ENCODE results near the gene MRPL55.

MRPL55 gene

GRCh38 chr1:228136901-228137300 is 27.8 kb upstream of the MRPL55 start:
- TF ChIP-seq CTCF (IDR thresholded peaks at IDR 0.05), result no peak
- no peak overlapping the region for H3K4me3 ChIP-seq
- intact Hi-C loops (cut with DNase I; ENCODE audit: low total_unique reads), result no loop called here
- H3K36me3 ChIP-seq, result no peaks in the 10 kb centered on the region
- DNase-seq, result no peak
- peaks cover 0 to 14% (median 12%) of the 10 kb centered on the region in 4 donors for H3K4me1 ChIP-seq
- H3K27ac ChIP-seq, result no peak overlapping the region
- peaks cover 0 to 6% of the 10 kb centered on the region in 2 donors for H3K27me3 ChIP-seq
- H3K9me3 ChIP-seq, result no peaks in the 10 kb centered on the region

DNA sequence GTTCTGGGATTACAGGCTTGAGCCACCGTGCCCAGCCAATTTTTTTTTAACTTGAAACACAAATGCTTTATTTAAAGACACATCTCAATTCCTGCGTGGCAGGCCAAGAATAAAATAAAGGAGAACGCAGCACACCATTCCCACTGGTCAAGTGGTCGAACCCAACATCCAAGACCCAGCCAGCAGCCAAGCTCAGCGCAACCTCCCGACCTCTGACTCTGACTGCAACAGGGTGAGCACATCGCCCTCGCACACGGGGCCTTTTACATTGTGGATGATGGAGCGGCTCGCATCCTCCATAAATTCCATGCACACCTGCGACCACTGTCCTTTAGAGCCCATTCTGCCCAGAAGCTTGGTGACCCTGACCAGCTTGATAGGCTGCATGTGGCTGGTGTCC is 25.5 kb upstream of the MRPL55 start:
- Histone ChIP-seq H3K4me3 (no peak overlapping the region), H3K9me3 (no peaks in the 10 kb centered on the region), H3K27ac (no peak overlapping the region), H3K4me1 (peaks cover 0 to 4% (median 3%) of the 10 kb centered on the region in 4 donors), H3K27me3 (peaks cover 0 to 14% of the 10 kb centered on the region in 2 donors), H3K36me3 (no peaks in the 10 kb centered on the region)
- no peak for DNase-seq
- no peak for TF ChIP-seq CTCF (IDR thresholded peaks at IDR 0.05)
- intact Hi-C loops (cut with DNase I; ENCODE audit: low total_unique reads), result no loop called here

GRCh38 chr1:228131766-228132165 is 22.7 kb upstream of the MRPL55 start:
- Histone ChIP-seq H3K27ac (no peak overlapping the region), H3K4me3 (no peak overlapping the region), H3K27me3 (peaks cover 0 to 26% of the 10 kb centered on the region in 2 donors), H3K4me1 (peaks cover 0 to 4% (median 3%) of the 10 kb centered on the region in 4 donors), H3K36me3 (no peaks in the 10 kb centered on the region), H3K9me3 (no peaks in the 10 kb centered on the region)
- intact Hi-C loops (cut with DNase I; ENCODE audit: low total_unique reads), result no loop called here
- no peak for TF ChIP-seq CTCF (IDR thresholded peaks at IDR 0.05)
- no peak for DNase-seq

- H3K27ac ChIP-seq, result no peak overlapping the region
- H3K9me3 ChIP-seq, result no peaks in the 10 kb centered on the region
- H3K36me3 ChIP-seq, result no peaks in the 10 kb centered on the region
- peaks cover 0 to 18% of the 10 kb centered on the region in 2 donors for H3K27me3 ChIP-seq
- intact Hi-C loops (cut with DNase I; ENCODE audit: low total_unique reads), result no loop called here
- H3K4me1 ChIP-seq, result peaks cover 0 to 8% (median under 1%) of the 10 kb centered on the region in 4 donors
- H3K4me3 ChIP-seq, result no peak overlapping the region
- TF ChIP-seq CTCF (IDR thresholded peaks at IDR 0.05), result no peak
- no peak for DNase-seq
Measured at GRCh38 chr1:228125185-228125584, 16.1 kb upstream of the MRPL55 start.

- no peaks in the 10 kb centered on the region for H3K36me3 ChIP-seq
- peaks cover 0 to 14% (median 3%) of the 10 kb centered on the region in 4 donors for H3K4me1 ChIP-seq
- intact Hi-C loops (cut with DNase I; ENCODE audit: low total_unique reads), result no loop called here
- no peak for TF ChIP-seq CTCF (IDR thresholded peaks at IDR 0.05)
- H3K9me3 ChIP-seq, result no peaks in the 10 kb centered on the region
- DNase-seq, result no peak
- peaks cover 0 to 5% of the 10 kb centered on the region in 2 donors for H3K27me3 ChIP-seq
- H3K4me3 ChIP-seq, result no peak overlapping the region
- no peak overlapping the region for H3K27ac ChIP-seq
Measured at GRCh38 chr1:228123505-228123904, 14.4 kb upstream of the MRPL55 start.

DNA sequence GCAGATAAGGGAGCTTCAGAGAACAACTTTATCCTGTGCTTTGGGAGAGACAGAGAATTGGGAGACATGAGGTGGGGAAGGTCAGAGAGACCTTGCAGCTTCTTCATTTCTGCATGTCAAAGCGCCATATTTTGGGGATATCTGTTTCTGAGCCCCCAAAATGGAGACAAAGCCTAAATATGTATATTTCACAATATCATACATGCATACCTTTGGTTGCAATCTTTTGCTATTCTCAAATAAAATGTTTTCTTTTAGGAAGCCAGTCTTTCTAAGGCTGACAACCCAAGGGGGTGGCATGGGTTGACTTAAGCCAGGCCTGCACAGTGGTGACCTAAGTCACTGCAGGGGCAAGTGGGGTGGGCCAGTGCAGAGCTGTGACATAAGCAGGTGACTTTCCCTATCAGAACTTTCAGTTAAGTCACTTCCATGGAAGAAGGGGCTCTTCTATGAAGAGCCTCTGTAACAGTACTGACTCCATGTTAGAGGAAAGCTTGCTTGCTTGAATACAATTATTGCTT is 13.9 kb upstream of the MRPL55 start:
- Histone ChIP-seq H3K27ac (no peak overlapping the region), H3K36me3 (no peaks in the 10 kb centered on the region), H3K4me3 (no peak overlapping the region), H3K4me1 (peaks cover 0 to 14% (median 3%) of the 10 kb centered on the region in 4 donors), H3K27me3 (peaks cover 0 to 5% of the 10 kb centered on the region in 2 donors), H3K9me3 (no peaks in the 10 kb centered on the region)
- TF ChIP-seq CTCF (IDR thresholded peaks at IDR 0.05), result no peak
- DNase-seq, result no peak
- intact Hi-C loops (cut with DNase I; ENCODE audit: low total_unique reads), result no loop called here
